Tibial nerve (tissue), 3 donors: ENCODE results near the gene GOLGA6D.

Source experiments
- CTCF ChIP-seq, 5 experiments: fragments of 200-600 bp in 3 of 5; fragments of 450-650 bp in 2 of 5; sonication (generic) in 3 of 5; IDR thresholded peaks; one replicate each; pipeline ENCODE4 v1.5.1; 2016 to 2019; ENCODE audit warnings: antibody characterized with exemption in 5 of 5, mild to moderate bottlenecking in 3 of 5, moderate library complexity in 2 of 5
- POLR2A ChIP-seq, 2 donors: fragments of 450-650 bp; IDR thresholded peaks; one replicate each; pipeline ENCODE4 v1.6.1; 2017; ENCODE audit warnings: antibody characterized with exemption in 2 of 2, mild to moderate bottlenecking in 2 of 2, moderate library complexity in 2 of 2

GRCh38 chr15:75307778-75308390 lies 25.2 kb downstream of the GOLGA6D start:
- TF ChIP-seq CTCF (IDR thresholded peaks at IDR 0.05) = peak in 1 of 5 experiments; percentile 21
- no peak for TF ChIP-seq POLR2A (IDR thresholded peaks at IDR 0.05)
